GM12878 (cell line): ENCODE measurements around the gene CDKN2B-AS1. TPM values are rescaled to one million over a fixed set of nuclear protein-coding genes. Genes with fewer than 3 reads are reported as not detected.

Source experiments
- ATAC-seq: fragments of 200-7000 bp; cut with Tn5 transposase; 3 replicates; pipeline ENCODE4 v1.9.1; 2020; ENCODE audit warnings: mild to moderate bottlenecking, moderate library complexity
- BruUV-seq: library from RNA; stranded (reverse); fragments of 400-500 nt; replicated peaks from 2 replicates; lab custom pipeline; 2021; lab: Mats Ljungman, UMichigan
- CTCF ChIA-PET: fragments of 300-600 bp; sonication (Branson Sonifier 250); formaldehyde crosslinking; extraction: SDS; loops from one replicate; lab custom pipeline; 2021; ENCODE audit warnings: inconsistent platforms; lab: Yijun Ruan, JAX
- POLR2A ChIA-PET: fragments of 350-600 bp; formaldehyde crosslinking; extraction: SDS; loops from one replicate; lab custom pipeline; 2021; ENCODE audit warnings: inconsistent platforms; lab: Charles Lee
- RAD21 ChIA-PET: fragments of 300-600 bp; sonication (Branson Sonifier 250); formaldehyde crosslinking; loops from one replicate; lab custom pipeline; 2023; ENCODE audit warnings: antibody characterized with exemption; ENCODE audit not compliant: unreplicated experiment; lab: Charles Lee
- SMC1A ChIA-PET: fragments of 300-600 bp; sonication (Branson Sonifier 250); formaldehyde crosslinking; loops from one replicate; lab custom pipeline; 2023; ENCODE audit not compliant: unreplicated experiment, uncharacterized antibody; lab: Charles Lee
- DNase-seq: peaks from one replicate; pipeline ENCODE4 v3.0.0-alpha.2; 2011; ENCODE audit warnings: low read depth, low spot score
- FAIRE-seq: peaks from 3 replicates; lab custom pipeline; 2011; peaks lifted over from hg19 to GRCh38; lab: Jason Lieb, UNC
- H2AFZ ChIP-seq: 2 replicates; pipeline ENCODE4 v1.6.0; 2011; ENCODE audit warnings: low read depth, low read length, control low read depth; ENCODE audit not compliant: control insufficient read depth
- H3K27ac ChIP-seq: 2 replicates; pipeline ENCODE4 v1.5.1; 2011; ENCODE audit warnings: control low read depth; ENCODE audit not compliant: control insufficient read depth, insufficient read depth
- H3K27me3 ChIP-seq, 2 experiments: replicated peaks in 1 of 2; 2 replicates each; pipeline versions ENCODE4 v1.6.0 to v1.6.1; 2011; ENCODE audit warnings: low read length in 1 of 2; ENCODE audit not compliant: control insufficient read depth in 2 of 2, insufficient read depth in 2 of 2
- H3K36me3 ChIP-seq, 2 experiments: 2 replicates each; pipeline ENCODE4 v1.5.1; 2011; ENCODE audit warnings: low read length in 1 of 2; ENCODE audit not compliant: control insufficient read depth in 2 of 2, insufficient read depth in 2 of 2
- H3K4me1 ChIP-seq: 2 replicates; pipeline ENCODE4 v1.6.1; 2011; ENCODE audit warnings: mild to moderate bottlenecking, low read length, moderate library complexity, mixed read lengths; ENCODE audit not compliant: control insufficient read depth, insufficient read depth
- H3K4me2 ChIP-seq: 2 replicates; pipeline ENCODE4 v1.6.0; 2011; ENCODE audit warnings: control low read depth; ENCODE audit not compliant: control insufficient read depth, insufficient read depth
- H3K4me3 ChIP-seq: fragments of 200-600 bp; sonication (generic); 2 replicates; pipeline ENCODE4 v1.5.1; 2016
- H3K79me2 ChIP-seq: 2 replicates; pipeline ENCODE4 v1.6.0; 2011; ENCODE audit warnings: low read length; ENCODE audit not compliant: control insufficient read depth, insufficient read depth
- H3K9ac ChIP-seq: 2 replicates; pipeline ENCODE4 v1.8.0; 2011; ENCODE audit warnings: low read length, control low read depth, mixed read lengths; ENCODE audit not compliant: control insufficient read depth, insufficient read depth
- H3K9me3 ChIP-seq: replicated peaks from 3 replicates; pipeline ENCODE4 v1.5.1; 2011; ENCODE audit warnings: mild to moderate bottlenecking, low read length; ENCODE audit not compliant: control insufficient read depth, insufficient read depth
- H4K20me1 ChIP-seq: 2 replicates; pipeline ENCODE4 v1.6.0; 2011; ENCODE audit not compliant: control insufficient read depth, insufficient read depth
- CBX3 ChIP-seq: fragments of 200-600 bp; sonication (generic); IDR thresholded peaks from 2 replicates; pipeline ENCODE4 v1.6.1; 2016; ENCODE audit warnings: low read depth, borderline replicate concordance
- FOXM1 ChIP-seq: IDR thresholded peaks from 2 replicates; pipeline ENCODE4 v1.6.1; 2012; ENCODE audit warnings: low read depth, mild to moderate bottlenecking, inconsistent platforms, low read length, moderate library complexity
- HDGF ChIP-seq: fragments of 450-650 bp; IDR thresholded peaks from 2 replicates; pipeline ENCODE4 v1.6.1; 2016; ENCODE audit warnings: antibody characterized with exemption
- POLR2A ChIP-seq: IDR thresholded peaks from 2 replicates; pipeline ENCODE4 v1.6.1; 2011; ENCODE audit warnings: low read depth, mild to moderate bottlenecking, low read length
- RAD51 ChIP-seq: fragments of 450-650 bp; IDR thresholded peaks from 2 replicates; pipeline ENCODE4 v1.6.1; 2016; ENCODE audit warnings: moderate library complexity, mild to moderate bottlenecking, inconsistent platforms
- SUPT20H ChIP-seq: IDR thresholded peaks from 2 replicates; pipeline ENCODE4 v1.6.1; 2011; ENCODE audit warnings: low read depth, mild to moderate bottlenecking, low read length, moderate library complexity, borderline replicate concordance; ENCODE audit not compliant: control insufficient read depth
- ZNF274 ChIP-seq: IDR thresholded peaks from one replicate; pipeline ENCODE4 v1.8.0; 2011; ENCODE audit not compliant: insufficient read length, insufficient read depth
- in situ Hi-C: fragments of 300-500 bp; cut with MboI; formaldehyde crosslinking; loops from 9 replicates; pipeline ENCODE4 v1.14.3; 2018; ENCODE audit warnings: mixed read lengths
- intact Hi-C: fragments of 100-400 bp; cut with micrococcal nuclease; formaldehyde crosslinking; loops from one replicate; pipeline ENCODE4 v1.14.2; 2022; ENCODE audit not compliant: unreplicated experiment
- polyA plus RNA-seq, 11 experiments: library from polyadenylated mRNA; depleted of rRNA in 4 of 11; unstranded in 6 of 11; stranded (reverse) in 5 of 11; fragments of >200 nt; fragmentation: Nextera tagmentation in 4 of 11; fragmentation: Illumina TruSeq in 1 of 11; extraction: Ambion mirVana in 4 of 11; extraction: Trizol in 1 of 11; gene quantifications; 1 replicate in 1 of 11; 2 replicates in 10 of 11; pipeline versions ENCODE4 v1.2.1 to v1.2.3, GENCODE V29; 2011 to 2016; ENCODE audit warnings: inconsistent platforms in 2 of 11, missing spikeins in 2 of 11, low read depth in 1 of 11
- total RNA-seq, 4 experiments: library from RNA; depleted of rRNA in 3 of 4; stranded (reverse); fragments of >200 nt in 3 of 4; fragmentation: Illumina TruSeq in 1 of 4; extraction: Trizol in 1 of 4; gene quantifications; 2 replicates each; pipeline versions ENCODE4 v1.2.1 to v1.2.3, GENCODE V29; 2013 to 2021
- TF ChIP-seq, protein P1 (sequence below): fragments of 450-650 bp; formaldehyde crosslinking; IDR thresholded peaks from 2 replicates; pipeline ENCODE4 v1.5.0; 2022; ENCODE audit warnings: mild to moderate bottlenecking, missing genetic modification characterization
- TF ChIP-seq, protein P2 (sequence below): IDR thresholded peaks from 2 replicates; pipeline ENCODE4 v1.6.1; 2011; ENCODE audit warnings: borderline replicate concordance, low read depth, mild to moderate bottlenecking, moderate library complexity, low read length; ENCODE audit not compliant: insufficient read depth, poor library complexity, severe bottlenecking

The CDKN2B-AS1 gene
- total and polyA plus RNA-seq, 10 of the 15 experiments (the other 5 are each of a cell fraction or from before 2014, with no cell fraction given), result 0.22 to 2.2 (median 1.0) TPM; not detected in 1

DNA sequence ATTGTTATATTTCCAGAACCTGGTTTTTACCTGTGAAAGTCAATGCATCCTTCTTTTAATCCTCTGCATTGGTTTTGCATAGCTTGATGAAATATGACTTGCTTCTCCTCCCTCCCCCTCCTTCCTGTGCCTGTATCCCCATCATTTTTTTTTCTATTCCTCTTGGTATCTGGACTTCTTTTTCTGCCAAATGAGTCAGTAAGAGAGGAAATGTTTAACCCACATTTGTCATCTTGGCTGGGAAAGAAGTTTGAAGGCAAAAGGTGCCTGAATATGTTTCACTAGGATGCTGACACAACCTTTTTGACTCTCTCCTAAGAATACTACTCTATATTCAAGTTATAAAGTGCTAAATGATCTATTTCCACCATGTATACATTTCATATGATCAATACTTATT lies 50.0 kb downstream of the CDKN2B-AS1 start (continued):
- TF ChIP-seq, protein P1, sequence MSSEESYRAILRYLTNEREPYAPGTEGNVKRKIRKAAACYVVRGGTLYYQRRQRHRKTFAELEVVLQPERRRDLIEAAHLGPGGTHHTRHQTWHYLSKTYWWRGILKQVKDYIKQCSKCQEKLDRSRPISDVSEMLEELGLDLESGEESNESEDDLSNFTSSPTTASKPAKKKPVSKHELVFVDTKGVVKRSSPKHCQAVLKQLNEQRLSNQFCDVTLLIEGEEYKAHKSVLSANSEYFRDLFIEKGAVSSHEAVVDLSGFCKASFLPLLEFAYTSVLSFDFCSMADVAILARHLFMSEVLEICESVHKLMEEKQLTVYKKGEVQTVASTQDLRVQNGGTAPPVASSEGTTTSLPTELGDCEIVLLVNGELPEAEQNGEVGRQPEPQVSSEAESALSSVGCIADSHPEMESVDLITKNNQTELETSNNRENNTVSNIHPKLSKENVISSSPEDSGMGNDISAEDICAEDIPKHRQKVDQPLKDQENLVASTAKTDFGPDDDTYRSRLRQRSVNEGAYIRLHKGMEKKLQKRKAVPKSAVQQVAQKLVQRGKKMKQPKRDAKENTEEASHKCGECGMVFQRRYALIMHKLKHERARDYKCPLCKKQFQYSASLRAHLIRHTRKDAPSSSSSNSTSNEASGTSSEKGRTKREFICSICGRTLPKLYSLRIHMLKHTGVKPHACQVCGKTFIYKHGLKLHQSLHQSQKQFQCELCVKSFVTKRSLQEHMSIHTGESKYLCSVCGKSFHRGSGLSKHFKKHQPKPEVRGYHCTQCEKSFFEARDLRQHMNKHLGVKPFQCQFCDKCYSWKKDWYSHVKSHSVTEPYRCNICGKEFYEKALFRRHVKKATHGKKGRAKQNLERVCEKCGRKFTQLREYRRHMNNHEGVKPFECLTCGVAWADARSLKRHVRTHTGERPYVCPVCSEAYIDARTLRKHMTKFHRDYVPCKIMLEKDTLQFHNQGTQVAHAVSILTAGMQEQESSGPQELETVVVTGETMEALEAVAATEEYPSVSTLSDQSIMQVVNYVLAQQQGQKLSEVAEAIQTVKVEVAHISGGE (CRISPR knock-in tag), result no peak
- no peak for TF ChIP-seq FOXM1
- TF ChIP-seq POLR2A, result no peak
- TF ChIP-seq, protein P2, sequence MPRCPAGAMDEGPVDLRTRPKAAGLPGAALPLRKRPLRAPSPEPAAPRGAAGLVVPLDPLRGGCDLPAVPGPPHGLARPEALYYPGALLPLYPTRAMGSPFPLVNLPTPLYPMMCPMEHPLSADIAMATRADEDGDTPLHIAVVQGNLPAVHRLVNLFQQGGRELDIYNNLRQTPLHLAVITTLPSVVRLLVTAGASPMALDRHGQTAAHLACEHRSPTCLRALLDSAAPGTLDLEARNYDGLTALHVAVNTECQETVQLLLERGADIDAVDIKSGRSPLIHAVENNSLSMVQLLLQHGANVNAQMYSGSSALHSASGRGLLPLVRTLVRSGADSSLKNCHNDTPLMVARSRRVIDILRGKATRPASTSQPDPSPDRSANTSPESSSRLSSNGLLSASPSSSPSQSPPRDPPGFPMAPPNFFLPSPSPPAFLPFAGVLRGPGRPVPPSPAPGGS, result no peak
- no peak for TF ChIP-seq CBX3
- no peak for TF ChIP-seq HDGF
- TF ChIP-seq ZNF274, result no peak

DNA sequence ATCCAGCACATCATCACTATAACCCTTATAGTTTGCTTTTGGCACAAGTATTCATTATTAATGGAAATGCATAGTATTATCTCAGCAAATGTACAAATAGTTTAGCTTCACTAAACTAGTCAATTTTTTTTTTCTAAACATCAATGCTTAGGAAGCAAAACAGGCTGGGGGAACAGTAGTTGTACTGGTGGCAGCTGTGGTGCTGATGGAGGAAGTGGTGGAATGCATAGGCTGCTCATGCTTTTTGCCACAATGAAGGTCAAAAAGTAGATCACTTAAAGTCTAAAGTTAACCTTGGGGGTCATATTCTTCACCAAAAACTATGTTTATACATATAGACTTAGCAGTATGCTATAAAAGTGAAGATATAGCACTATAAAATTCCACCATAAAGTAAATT lies 50.8 kb downstream of the CDKN2B-AS1 start:
- POLR2A ChIA-PET, result no interaction called here
- BruUV-seq, result no TSS peak
- Histone ChIP-seq H3K4me2 (no peak overlapping the region), H3K36me3 (no peaks in the 10 kb centered on the region), H3K27me3 (no peaks in the 10 kb centered on the region; a peak in 1 of 4 replicates), H3K9me3 (no peaks in the 10 kb centered on the region), H3K27ac (no peak overlapping the region), H3K9ac (no peak overlapping the region), H4K20me1 (no peaks in the 10 kb centered on the region), H3K4me3 (no peak overlapping the region), H2AFZ (no peak overlapping the region), H3K79me2 (no peaks in the 10 kb centered on the region), H3K4me1 (no peaks in the 10 kb centered on the region)
- SMC1A ChIA-PET, result interaction anchor here (1.1 kb wide), 1 partner anchor 9 kb away, joined by 3 read pairs; no protein-coding TSS in a partner anchor
- RAD21 ChIA-PET, result no interaction called here
- DNase-seq (no peak), ATAC-seq (no peak), FAIRE-seq (no peak)
- in situ Hi-C loops, result no loop called here
- CTCF ChIA-PET, result interaction anchor here (1.6 kb wide), 1 partner anchor 75 kb away, joined by 5 read pairs; no protein-coding TSS in a partner anchor
- intact Hi-C loops, result no loop called here
- TF ChIP-seq SUPT20H (no peak), RAD51 (no peak)
